SU-DHL-6 (cell line): ENCODE measurements around the gene CCDC61.

Source experiments
- EZH2phosphoT487 ChIP-seq: fragments of 200-600 bp; sonication (generic), shearing (Covaris generic); conservative IDR thresholded peaks from 2 replicates; pipeline ENCODE4 v1.6.1; 2018; ENCODE audit warnings: mild to moderate bottlenecking, antibody characterized with exemption, low read length, moderate library complexity, mixed read lengths
- TF ChIP-seq, protein P1 (sequence below): fragments of 200-600 bp; sonication (generic); IDR thresholded peaks from one replicate; pipeline ENCODE4 v1.5.1; 2017; ENCODE audit warnings: antibody characterized with exemption, mild to moderate bottlenecking, low read length, moderate library complexity; ENCODE audit not compliant: insufficient read depth, poor library complexity, severe bottlenecking

DNA sequence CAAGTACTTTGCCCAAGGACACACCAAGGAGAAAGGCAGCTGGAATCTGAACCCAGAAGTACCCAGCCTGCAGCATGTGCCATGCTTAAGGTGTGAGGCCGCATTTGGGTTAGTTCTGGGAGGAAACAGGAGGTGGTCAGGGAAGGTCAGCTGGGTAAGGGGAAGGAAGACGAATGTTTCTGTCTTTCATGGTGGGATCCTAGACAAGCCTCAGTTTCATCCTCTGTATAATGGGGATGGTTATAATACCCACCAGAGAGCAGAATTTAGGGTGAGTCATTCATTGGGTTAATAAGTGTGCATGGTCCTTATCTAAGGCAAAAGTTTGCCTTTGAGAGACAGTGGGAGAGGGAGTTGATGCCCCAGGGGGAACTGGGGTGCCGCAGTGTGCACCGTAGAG is 3.6 kb downstream of the CCDC61 start:
- TF ChIP-seq, protein P1, sequence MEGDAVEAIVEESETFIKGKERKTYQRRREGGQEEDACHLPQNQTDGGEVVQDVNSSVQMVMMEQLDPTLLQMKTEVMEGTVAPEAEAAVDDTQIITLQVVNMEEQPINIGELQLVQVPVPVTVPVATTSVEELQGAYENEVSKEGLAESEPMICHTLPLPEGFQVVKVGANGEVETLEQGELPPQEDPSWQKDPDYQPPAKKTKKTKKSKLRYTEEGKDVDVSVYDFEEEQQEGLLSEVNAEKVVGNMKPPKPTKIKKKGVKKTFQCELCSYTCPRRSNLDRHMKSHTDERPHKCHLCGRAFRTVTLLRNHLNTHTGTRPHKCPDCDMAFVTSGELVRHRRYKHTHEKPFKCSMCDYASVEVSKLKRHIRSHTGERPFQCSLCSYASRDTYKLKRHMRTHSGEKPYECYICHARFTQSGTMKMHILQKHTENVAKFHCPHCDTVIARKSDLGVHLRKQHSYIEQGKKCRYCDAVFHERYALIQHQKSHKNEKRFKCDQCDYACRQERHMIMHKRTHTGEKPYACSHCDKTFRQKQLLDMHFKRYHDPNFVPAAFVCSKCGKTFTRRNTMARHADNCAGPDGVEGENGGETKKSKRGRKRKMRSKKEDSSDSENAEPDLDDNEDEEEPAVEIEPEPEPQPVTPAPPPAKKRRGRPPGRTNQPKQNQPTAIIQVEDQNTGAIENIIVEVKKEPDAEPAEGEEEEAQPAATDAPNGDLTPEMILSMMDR = no peak
- TF ChIP-seq EZH2phosphoT487 = no peak
